ENCODE measurements around the gene PCDHGA1. TPM values are rescaled to one million over a fixed set of nuclear protein-coding genes. Genes with fewer than 3 reads are reported as not detected.
A peak's percentile ranks its signal among the peaks of the same experiment; 100 is the strongest.

The PCDHGA1 gene
- total and polyA plus RNA-seq, 2 experiments from 2014 or later: 0.33 TPM; not detected in 1

DNA sequence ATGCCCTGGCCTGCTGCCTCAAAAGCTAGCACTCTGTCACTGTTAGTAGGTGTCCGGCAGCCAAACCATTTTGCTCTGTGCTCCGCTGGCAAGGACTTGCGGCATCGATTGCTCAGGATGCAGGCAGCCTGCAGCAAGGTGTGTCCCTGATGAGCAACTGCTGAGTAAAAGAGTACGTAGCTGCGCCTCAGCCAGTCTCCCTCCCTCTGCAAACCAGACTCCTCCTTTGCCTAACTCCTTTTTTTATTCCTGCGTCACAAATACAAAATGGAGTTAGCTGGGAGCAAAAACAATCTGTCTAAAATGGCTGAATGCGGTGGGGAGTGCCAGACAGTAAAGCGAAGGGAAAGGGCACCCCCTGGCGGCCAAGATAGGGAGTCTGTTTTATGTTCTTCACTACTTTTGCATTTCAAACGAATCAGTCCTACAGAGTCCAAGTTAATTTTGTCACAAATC is 227.4 kb downstream of the PCDHGA1 start:
- H3K36me3 ChIP-seq (replicated peaks; ENCODE audit: insufficient read depth, low read depth): no peaks in the 10 kb centered on the region
- H2AFZ ChIP-seq: peak overlapping the region; percentile 31
- no peaks in the 10 kb centered on the region for H3K9me3 ChIP-seq (ENCODE audit: low read depth)
- peak; percentile 89 for DNase-seq (ENCODE audit: low spot score)
- H3K79me2 ChIP-seq: peaks cover 2% of the 10 kb centered on the region
- TF ChIP-seq EZH2 (IDR thresholded peaks at IDR 0.05; ENCODE audit: borderline replicate concordance) (no peak), EZH2phosphoT487 (IDR thresholded peaks at IDR 0.05; ENCODE audit: low read depth, severe bottlenecking, unreplicated experiment) (no peak)
- TF ChIP-seq, protein P1, sequence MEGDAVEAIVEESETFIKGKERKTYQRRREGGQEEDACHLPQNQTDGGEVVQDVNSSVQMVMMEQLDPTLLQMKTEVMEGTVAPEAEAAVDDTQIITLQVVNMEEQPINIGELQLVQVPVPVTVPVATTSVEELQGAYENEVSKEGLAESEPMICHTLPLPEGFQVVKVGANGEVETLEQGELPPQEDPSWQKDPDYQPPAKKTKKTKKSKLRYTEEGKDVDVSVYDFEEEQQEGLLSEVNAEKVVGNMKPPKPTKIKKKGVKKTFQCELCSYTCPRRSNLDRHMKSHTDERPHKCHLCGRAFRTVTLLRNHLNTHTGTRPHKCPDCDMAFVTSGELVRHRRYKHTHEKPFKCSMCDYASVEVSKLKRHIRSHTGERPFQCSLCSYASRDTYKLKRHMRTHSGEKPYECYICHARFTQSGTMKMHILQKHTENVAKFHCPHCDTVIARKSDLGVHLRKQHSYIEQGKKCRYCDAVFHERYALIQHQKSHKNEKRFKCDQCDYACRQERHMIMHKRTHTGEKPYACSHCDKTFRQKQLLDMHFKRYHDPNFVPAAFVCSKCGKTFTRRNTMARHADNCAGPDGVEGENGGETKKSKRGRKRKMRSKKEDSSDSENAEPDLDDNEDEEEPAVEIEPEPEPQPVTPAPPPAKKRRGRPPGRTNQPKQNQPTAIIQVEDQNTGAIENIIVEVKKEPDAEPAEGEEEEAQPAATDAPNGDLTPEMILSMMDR (IDR thresholded peaks at IDR 0.05; ENCODE audit: poor library complexity): peak; percentile 80
- no peaks in the 10 kb centered on the region for H3K27me3 ChIP-seq
- WGBS (ENCODE audit: low lambda C conversion rate, missing lambda C conversion rate): 48% methylated on average over 11 of the region's 11 CpGs
- no peaks in the 10 kb centered on the region for H4K20me1 ChIP-seq (ENCODE audit: insufficient read depth, poor library complexity, severe bottlenecking)
- peaks cover 14% of the 10 kb centered on the region for H3K4me1 ChIP-seq (ENCODE audit: insufficient read depth)
- no peak overlapping the region for H3K4me3 ChIP-seq
- H3K9me2 ChIP-seq (replicated peaks; ENCODE audit: insufficient read depth): no peaks in the 10 kb centered on the region
- H3K27ac ChIP-seq: peak overlapping the region; percentile 93
- H3K4me2 ChIP-seq: peak overlapping the region; percentile 29

GRCh38 chr5:141558150-141558549 is 227.8 kb downstream of the PCDHGA1 start:
- H2AFZ ChIP-seq: no peak overlapping the region

DNA sequence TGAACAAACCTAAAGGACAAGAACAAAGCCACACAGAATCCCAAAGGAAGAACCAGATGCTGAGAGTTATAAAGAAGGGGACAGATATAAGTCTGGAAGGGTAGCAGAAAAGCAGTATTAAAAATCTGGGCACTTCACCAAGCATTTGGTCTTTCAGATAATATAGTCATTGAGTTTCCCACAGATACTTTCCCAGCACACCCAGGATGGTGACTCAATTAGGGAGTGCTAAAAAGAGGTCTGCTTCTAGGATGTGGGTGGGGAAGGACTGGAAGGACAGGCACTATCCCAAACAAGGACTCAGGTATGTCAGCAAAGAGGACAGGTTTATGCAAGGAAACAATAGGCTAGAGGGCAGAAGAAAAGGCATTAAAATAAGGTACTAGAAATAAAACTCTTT is 229.1 kb downstream of the PCDHGA1 start:
- no peaks in the 10 kb centered on the region for H3K9me3 ChIP-seq (ENCODE audit: low read depth)
- H3K27me3 ChIP-seq: no peaks in the 10 kb centered on the region
- no peak overlapping the region for H2AFZ ChIP-seq
- no peaks in the 10 kb centered on the region for H3K36me3 ChIP-seq (replicated peaks; ENCODE audit: insufficient read depth, low read depth)
- H3K4me1 ChIP-seq (ENCODE audit: insufficient read depth): peaks cover 14% of the 10 kb centered on the region
- peak overlapping the region; percentile 93 for H3K27ac ChIP-seq
- H3K79me2 ChIP-seq: no peaks in the 10 kb centered on the region
- no peak overlapping the region for H3K4me3 ChIP-seq
- no peak overlapping the region for H3K4me2 ChIP-seq
- no peaks in the 10 kb centered on the region for H4K20me1 ChIP-seq (ENCODE audit: insufficient read depth, poor library complexity, severe bottlenecking)
- DNase-seq (ENCODE audit: low spot score): no peak
- TF ChIP-seq, protein P1 (IDR thresholded peaks at IDR 0.05; ENCODE audit: poor library complexity): no peak
- TF ChIP-seq EZH2phosphoT487 (IDR thresholded peaks at IDR 0.05; ENCODE audit: low read depth, severe bottlenecking, unreplicated experiment) (no peak), EZH2 (IDR thresholded peaks at IDR 0.05; ENCODE audit: borderline replicate concordance) (no peak)
- no peaks in the 10 kb centered on the region for H3K9me2 ChIP-seq (replicated peaks; ENCODE audit: insufficient read depth)

More at GRCh38 chr5:141558150-141558549, 227.8 kb downstream of the PCDHGA1 start:
- Histone ChIP-seq H3K27me3 (no peaks in the 10 kb centered on the region), H3K4me1 (ENCODE audit: insufficient read depth) (peaks cover 14% of the 10 kb centered on the region), H3K4me3 (no peak overlapping the region), H3K4me2 (no peak overlapping the region), H3K9me2 (replicated peaks; ENCODE audit: insufficient read depth) (no peaks in the 10 kb centered on the region), H4K20me1 (ENCODE audit: insufficient read depth, poor library complexity, severe bottlenecking) (no peaks in the 10 kb centered on the region), H3K79me2 (no peaks in the 10 kb centered on the region), H3K36me3 (replicated peaks; ENCODE audit: insufficient read depth, low read depth) (no peaks in the 10 kb centered on the region), H3K27ac (peak overlapping the region; percentile 93), H3K9me3 (ENCODE audit: low read depth) (no peaks in the 10 kb centered on the region)
- 66% methylated on average over 6 of the region's 6 CpGs for WGBS (ENCODE audit: low lambda C conversion rate, missing lambda C conversion rate)
- DNase-seq (ENCODE audit: low spot score): no peak
- no peak for TF ChIP-seq EZH2phosphoT487 (IDR thresholded peaks at IDR 0.05; ENCODE audit: low read depth, severe bottlenecking, unreplicated experiment)
- TF ChIP-seq, protein P1 (IDR thresholded peaks at IDR 0.05; ENCODE audit: poor library complexity): no peak
- no peak for TF ChIP-seq EZH2 (IDR thresholded peaks at IDR 0.05; ENCODE audit: borderline replicate concordance)

- H3K4me3 ChIP-seq: no peak overlapping the region
- no peaks in the 10 kb centered on the region for H3K36me3 ChIP-seq (replicated peaks; ENCODE audit: insufficient read depth, low read depth)
- peak; percentile 20 for DNase-seq (ENCODE audit: low spot score)
- peak overlapping the region; percentile 64 for H3K4me2 ChIP-seq
- H3K27ac ChIP-seq: peak overlapping the region; percentile 93
- H3K9me3 ChIP-seq (ENCODE audit: low read depth): no peaks in the 10 kb centered on the region
- no peaks in the 10 kb centered on the region for H3K9me2 ChIP-seq (replicated peaks; ENCODE audit: insufficient read depth)
- peaks cover 14% of the 10 kb centered on the region for H3K4me1 ChIP-seq (ENCODE audit: insufficient read depth)
- TF ChIP-seq, protein P1 (IDR thresholded peaks at IDR 0.05; ENCODE audit: poor library complexity): no peak
- no peak for TF ChIP-seq EZH2phosphoT487 (IDR thresholded peaks at IDR 0.05; ENCODE audit: low read depth, severe bottlenecking, unreplicated experiment)
- no peaks in the 10 kb centered on the region for H3K79me2 ChIP-seq
- no peak overlapping the region for H2AFZ ChIP-seq
- no peaks in the 10 kb centered on the region for H4K20me1 ChIP-seq (ENCODE audit: insufficient read depth, poor library complexity, severe bottlenecking)
- no peaks in the 10 kb centered on the region for H3K27me3 ChIP-seq
Measured at GRCh38 chr5:141560151-141560550, 229.8 kb downstream of the PCDHGA1 start.

All from hepatocyte (in vitro differentiated cells).